HFFc6 (cell line): ENCODE data around the gene DISP3. TPM values are rescaled to one million over a fixed set of nuclear protein-coding genes. Genes with fewer than 3 reads are reported as not detected.

ENCODE experiments used
- DNase-seq: peaks from one replicate; pipeline ENCODE4 v3.0.0-alpha.2; 2018
- H3K27ac Mint-ChIP-seq: 2 replicates; pipeline ENCODE4 v1.8.0; 2020; ENCODE audit warnings: mild to moderate bottlenecking, mixed read lengths
- H3K27me3 Mint-ChIP-seq: 2 replicates; pipeline ENCODE4 v1.8.0; 2021; ENCODE audit warnings: mild to moderate bottlenecking, moderate library complexity, mixed read lengths; ENCODE audit not compliant: insufficient read depth
- H3K36me3 Mint-ChIP-seq: 2 replicates; pipeline ENCODE4 v1.8.0; 2021; ENCODE audit warnings: low read depth, mixed read lengths
- H3K4me1 Mint-ChIP-seq: 2 replicates; pipeline ENCODE4 v1.8.0; 2020; ENCODE audit warnings: low read depth, mixed read lengths
- H3K4me3 Mint-ChIP-seq: 2 replicates; pipeline ENCODE4 v1.8.0; 2020; ENCODE audit warnings: mild to moderate bottlenecking, moderate library complexity, mixed read lengths
- H3K9me3 Mint-ChIP-seq: 2 replicates; pipeline ENCODE4 v1.8.0; 2020; ENCODE audit warnings: mild to moderate bottlenecking, mixed read lengths
- CTCF ChIP-seq: fragments of 200-600 bp; sonication (generic); IDR thresholded peaks from 2 replicates; pipeline ENCODE4 v1.5.0; 2021; ENCODE audit warnings: antibody characterized with exemption, mild to moderate bottlenecking
- total RNA-seq, 6 experiments: library from RNA; stranded (reverse); fragmentation: NEBNext Ultra II Directional; extraction: Animal tissue kit (Norgen Biotek cat#: 25700); gene quantifications; 2 replicates in 1 of 6; 3 replicates in 5 of 6; pipeline ENCODE4 v1.2.3, GENCODE V29; 2021

Gene DISP3
- total RNA-seq, 6 experiments from 2014 or later = not detected

GRCh38 chr1:11561740-11562139, 82.8 kb downstream of the DISP3 start:
- Mint-ChIP-seq H3K27me3 (peaks cover 52% of the 10 kb centered on the region), H3K27ac (no peak overlapping the region), H3K4me3 (no peak overlapping the region), H3K36me3 (no peaks in the 10 kb centered on the region), H3K9me3 (no peaks in the 10 kb centered on the region; the same call in 1 of the 2 replicates), H3K4me1 (no peaks in the 10 kb centered on the region)
- no peak for DNase-seq
- no peak for TF ChIP-seq CTCF

GRCh38 chr1:11562664-11563063, 83.7 kb downstream of the DISP3 start:
- H3K27ac Mint-ChIP-seq = no peak overlapping the region

GRCh38 chr1:11563560-11564069, 84.7 kb downstream of the DISP3 start:
- Mint-ChIP-seq H3K27ac (no peak overlapping the region), H3K9me3 (no peaks in the 10 kb centered on the region; the same call in 1 of the 2 replicates), H3K4me1 (no peaks in the 10 kb centered on the region; the same call in 1 of the 2 replicates), H3K4me3 (no peak overlapping the region), H3K27me3 (peaks cover 49% of the 10 kb centered on the region), H3K36me3 (no peaks in the 10 kb centered on the region)
- no peak for TF ChIP-seq CTCF
- no peak for DNase-seq

More at GRCh38 chr1:11562664-11563063, 83.7 kb downstream of the DISP3 start:
- TF ChIP-seq CTCF = no peak
- Mint-ChIP-seq H3K4me3 (no peak overlapping the region), H3K36me3 (no peaks in the 10 kb centered on the region), H3K27me3 (peaks cover 49% of the 10 kb centered on the region), H3K9me3 (no peaks in the 10 kb centered on the region; the same call in 1 of the 2 replicates), H3K4me1 (no peaks in the 10 kb centered on the region)
- no peak for DNase-seq

GRCh38 chr1:11564237-11564636, 85.3 kb downstream of the DISP3 start:
- H3K27me3 Mint-ChIP-seq = peaks cover 49% of the 10 kb centered on the region
- no peak overlapping the region for H3K27ac Mint-ChIP-seq
- no peak overlapping the region for H3K4me3 Mint-ChIP-seq
- H3K9me3 Mint-ChIP-seq = no peaks in the 10 kb centered on the region; the same call in 1 of the 2 replicates
- H3K36me3 Mint-ChIP-seq = no peaks in the 10 kb centered on the region
- no peak for TF ChIP-seq CTCF
- H3K4me1 Mint-ChIP-seq = no peaks in the 10 kb centered on the region; the same call in 1 of the 2 replicates
- DNase-seq = no peak

DNA sequence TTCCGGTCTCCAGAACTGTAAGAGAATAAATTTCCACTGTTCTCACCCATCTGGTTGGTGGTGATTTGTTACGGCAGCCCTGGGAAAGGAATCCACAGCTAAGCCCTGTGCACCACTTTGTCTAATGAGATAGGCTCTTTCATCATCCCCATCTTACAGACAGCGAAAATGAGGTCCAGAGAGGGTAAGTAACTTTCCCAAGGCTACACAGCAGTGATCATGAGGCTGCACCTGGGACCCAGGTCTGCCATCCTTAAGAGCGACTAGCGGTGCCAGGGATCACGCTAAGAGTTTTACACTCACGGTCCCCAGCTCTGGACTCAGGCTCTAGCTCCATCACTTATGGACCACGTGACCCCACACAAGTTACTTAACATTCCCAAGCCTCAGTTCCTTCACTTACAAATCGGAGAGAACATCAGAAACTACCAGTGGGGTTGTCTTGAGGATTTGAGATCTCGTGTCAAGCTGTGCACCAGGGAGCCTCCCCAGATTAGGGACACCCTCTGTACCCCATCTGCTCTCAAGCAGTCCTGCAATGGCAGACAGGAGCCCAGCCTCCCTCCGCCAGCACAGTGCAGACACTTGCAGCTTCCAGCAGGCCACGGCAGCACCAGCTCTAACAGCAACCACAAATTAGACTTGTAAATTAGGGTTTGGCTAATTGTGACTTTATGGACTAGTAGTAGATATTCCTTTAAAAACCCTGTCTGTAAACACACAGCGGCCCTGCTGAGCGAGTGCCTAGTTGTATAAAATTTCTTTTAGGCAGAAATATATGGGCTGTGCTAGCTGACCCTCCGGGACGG, 87.3 kb downstream of the DISP3 start:
- H3K27me3 Mint-ChIP-seq = peaks cover 39% of the 10 kb centered on the region
- no peaks in the 10 kb centered on the region; the same call in 1 of the 2 replicates for H3K9me3 Mint-ChIP-seq
- no peak for DNase-seq
- no peaks in the 10 kb centered on the region; the same call in 1 of the 2 replicates for H3K4me1 Mint-ChIP-seq
- TF ChIP-seq CTCF = no peak
- H3K27ac Mint-ChIP-seq = no peak overlapping the region
- no peaks in the 10 kb centered on the region for H3K36me3 Mint-ChIP-seq
- H3K4me3 Mint-ChIP-seq = no peak overlapping the region
